ENCODE data around the gene IL17RD. TPM values are rescaled to one million over a fixed set of nuclear protein-coding genes. Genes with fewer than 3 reads are reported as not detected.

IL17RD gene
- total and polyA plus RNA-seq, 2 of the 13 experiments (the other 11 are each of a cell fraction or from before 2014, with no cell fraction given) = 0.28 to 0.31 TPM

GRCh38 chr3:57080171-57080570, 85.0 kb downstream of the IL17RD start:
- in situ Hi-C loops (cut with HindIII; ENCODE audit: extremely low pct_ligation_motif_present, low pct_unique_long_range_greater_than_20kb) (loop anchor here (10.0 kb wide), 1 partner anchor 85 kb away; no protein-coding TSS in a partner anchor), intact Hi-C loops (cut with micrococcal nuclease; ENCODE audit: unreplicated experiment) (no loop called here)
- Histone ChIP-seq H3K4me1 (ENCODE audit: insufficient read depth, low read length) (peaks cover 51% of the 10 kb centered on the region), H4K20me1 (ENCODE audit: insufficient read depth, low read length) (no peaks in the 10 kb centered on the region), H3K79me2 (ENCODE audit: insufficient read depth, low read length) (peaks cover 10% of the 10 kb centered on the region), H3K4me2 (ENCODE audit: low read depth, low read length) (peak overlapping the region; percentile 92), H3K9ac (ENCODE audit: insufficient read depth, low read depth, low read length) (no peak overlapping the region), H3K27me3 (ENCODE audit: control insufficient read depth in 1 of 2, insufficient read depth in 2 of 2, low read length in 2 of 2) (peaks cover 0 to 8% of the 10 kb centered on the region in 2 experiments; a peak in 1 of 5 replicates), H2AFZ (ENCODE audit: low read length) (no peak overlapping the region), H3K27ac (ENCODE audit: extremely low read length, insufficient read depth, low read length) (no peak overlapping the region), H3K9me3 (ENCODE audit: low read length) (no peaks in the 10 kb centered on the region), H3K36me3 (replicated peaks in 1 of 2; ENCODE audit: control insufficient read depth in 1 of 2, insufficient read depth in 2 of 2, low read length in 2 of 2) (no peaks in the 10 kb centered on the region; a peak in 1 of 5 replicates), H3K4me3 (replicated peaks in 1 of 3; ENCODE audit: insufficient read depth in 1 of 3, low read depth in 2 of 3, low read length in 3 of 3) (no peak overlapping the region)
- POLR2A ChIA-PET = interaction anchor here (1.1 to 4.0 kb wide), 2 partner anchors 19 to 89 kb away, joined by 3 to 29 read pairs; no protein-coding TSS in a partner anchor
- CTCF ChIA-PET (ENCODE audit: low intra/inter-chr PET ratio, low total read pairs) = no interaction called here
- FAIRE-seq (no peak), ATAC-seq (no peak), DNase-seq (ENCODE audit: low spot score) (no peak)
- WGBS (ENCODE audit: low lambda C conversion rate) = no CpG with 5 or more reads among the region's 4 CpGs
- BruUV-seq (replicated peaks) = no TSS peak
- no peak for TF ChIP-seq GATAD2A (CRISPR knock-in tag; IDR thresholded peaks at IDR 0.05)
- no peak for TF ChIP-seq ZNF3 (CRISPR knock-in tag; IDR thresholded peaks at IDR 0.05)
- no peak for TF ChIP-seq ZNF33A (CRISPR knock-in tag; IDR thresholded peaks at IDR 0.05; ENCODE audit: borderline replicate concordance)
- TF ChIP-seq RCOR2 (CRISPR knock-in tag; IDR thresholded peaks at IDR 0.05) = no peak

GRCh38 chr3:57079474-57079831, 85.7 kb downstream of the IL17RD start:
- Histone ChIP-seq H3K9ac (ENCODE audit: insufficient read depth, low read depth, low read length) (peak overlapping the region; percentile 58), H3K4me3 (replicated peaks in 1 of 3; ENCODE audit: insufficient read depth in 1 of 3, low read depth in 2 of 3, low read length in 3 of 3) (peak overlapping the region; percentile 60 to 93 (median 76); a peak in 5 of 6 replicates), H3K4me1 (ENCODE audit: insufficient read depth, low read length) (peaks cover 51% of the 10 kb centered on the region), H3K9me3 (ENCODE audit: low read length) (no peaks in the 10 kb centered on the region), H3K27ac (ENCODE audit: extremely low read length, insufficient read depth, low read length) (no peak overlapping the region), H3K36me3 (replicated peaks in 1 of 2; ENCODE audit: control insufficient read depth in 1 of 2, insufficient read depth in 2 of 2, low read length in 2 of 2) (no peaks in the 10 kb centered on the region; a peak in 2 of 5 replicates), H3K4me2 (ENCODE audit: low read depth, low read length) (peak overlapping the region; percentile 92), H2AFZ (ENCODE audit: low read length) (no peak overlapping the region), H3K79me2 (ENCODE audit: insufficient read depth, low read length) (peaks cover 10% of the 10 kb centered on the region), H4K20me1 (ENCODE audit: insufficient read depth, low read length) (no peaks in the 10 kb centered on the region), H3K27me3 (ENCODE audit: control insufficient read depth in 1 of 2, insufficient read depth in 2 of 2, low read length in 2 of 2) (peaks cover 0 to 8% of the 10 kb centered on the region in 2 experiments; a peak in 1 of 5 replicates)
- FAIRE-seq = no peak
- 0% methylated on average over 7 of the region's 25 CpGs for whole genome bisulfite sequencing (ENCODE audit: low lambda C conversion rate)
- BruUV-seq (replicated peaks) = TSS peak; percentile 60
- ChIA-PET POLR2A (interaction anchor here (1.0 to 4.0 kb wide), 3 partner anchors 19 to 89 kb away, joined by 3 to 29 read pairs (median 3); partner anchors contain the start of gene SPATA12), CTCF (ENCODE audit: low intra/inter-chr PET ratio, low total read pairs) (no interaction called here)
- intact Hi-C loops (cut with micrococcal nuclease; ENCODE audit: unreplicated experiment) (loop anchor here (5.0 kb wide), 1 partner anchor 87 kb away; no protein-coding TSS in a partner anchor), in situ Hi-C loops (cut with HindIII; ENCODE audit: extremely low pct_ligation_motif_present, low pct_unique_long_range_greater_than_20kb) (no loop called here)
- ATAC-seq = peak; percentile 9
- DNase-seq (ENCODE audit: low spot score) = no peak
- TF ChIP-seq GFI1 (CRISPR knock-in tag; IDR thresholded peaks at IDR 0.05; ENCODE audit: borderline replicate concordance) (peak; percentile 18; the same call in 1 of the 2 replicates), ZNF563 (CRISPR knock-in tag; IDR thresholded peaks at IDR 0.05) (0 out of 2 replicates have a peak, but pooled peaks have one; percentile 1), ZBTB3 (CRISPR knock-in tag; IDR thresholded peaks at IDR 0.05; ENCODE audit: borderline replicate concordance, low read depth) (0 out of 2 replicates have a peak, but pooled peaks have one; percentile 36), ELK4 (CRISPR knock-in tag; IDR thresholded peaks at IDR 0.05; ENCODE audit: borderline replicate concordance) (no peak), ZNF431 (CRISPR knock-in tag; IDR thresholded peaks at IDR 0.05; ENCODE audit: borderline replicate concordance, low read depth) (0 out of 2 replicates have a peak, but pooled peaks have one; percentile 40), ZKSCAN5 (CRISPR knock-in tag; IDR thresholded peaks at IDR 0.05) (peak; percentile 98), NPAS2 (CRISPR knock-in tag; IDR thresholded peaks at IDR 0.05; ENCODE audit: borderline replicate concordance) (no peak), MYC (CRISPR knock-in tag; IDR thresholded peaks at IDR 0.05; ENCODE audit: borderline replicate concordance) (no peak), SIN3A (IDR thresholded peaks at IDR 0.05; ENCODE audit: borderline replicate concordance, low read depth, low read length) (peak; percentile 8; the same call in 1 of the 2 replicates), PAX8 (CRISPR knock-in tag; IDR thresholded peaks at IDR 0.05; ENCODE audit: borderline replicate concordance) (0 out of 2 replicates have a peak, but pooled peaks have one; percentile 61), RNF2 (conservative IDR thresholded peaks at IDR 0.05; ENCODE audit: low read depth) (peak; percentile 58; the same call in 1 of the 2 replicates), ZNF501 (CRISPR knock-in tag; IDR thresholded peaks at IDR 0.05) (0 out of 2 replicates have a peak, but pooled peaks have one; percentile 45)

All from HepG2 (cell line).